Ovary (tissue), 10 donors: Measurements from ENCODE around the gene TRPC6. TPM values are rescaled to one million over a fixed set of nuclear protein-coding genes. Genes with fewer than 3 reads are reported as not detected.
A peak's percentile ranks its signal among the peaks of the same experiment; 100 is the strongest.

Source experiments
- DNase-seq, 5 donors: peaks; one replicate each; pipeline ENCODE4 v3.0.0-alpha.2; 2019 to 2020
- H3K27ac ChIP-seq, 2 donors: fragments of 200-600 bp; one replicate each; pipeline versions ENCODE4 v1.5.1 to v1.8.0; 2019 to 2022
- H3K27me3 ChIP-seq: fragments of 200-600 bp; one replicate; pipeline ENCODE4 v1.8.0; 2022
- H3K36me3 ChIP-seq: fragments of 200-600 bp; sonication (generic); one replicate; pipeline ENCODE4 v1.5.1; 2019
- H3K4me1 ChIP-seq: one replicate; pipeline ENCODE4 v1.8.1; 2013; ENCODE audit warnings: mild to moderate bottlenecking, moderate library complexity; ENCODE audit not compliant: insufficient read depth
- H3K4me3 ChIP-seq: fragments of 200-600 bp; sonication (generic); one replicate; pipeline ENCODE4 v1.5.1; 2017
- H3K9me3 ChIP-seq, 2 donors: fragments of 200-600 bp in 1 of 2; sonication (generic) in 1 of 2; one replicate each; pipeline versions ENCODE4 v1.5.1 to v1.8.1; 2013 to 2019; ENCODE audit warnings: mild to moderate bottlenecking in 1 of 2, moderate library complexity in 1 of 2
- CTCF ChIP-seq, 3 donors: fragments of 450-650 bp in 2 of 3; fragments of 200-600 bp in 1 of 3; IDR thresholded peaks; one replicate each; pipeline versions ENCODE4 v1.5.1 to v1.8.0; 2016 to 2022; ENCODE audit warnings: antibody characterized with exemption in 3 of 3, mild to moderate bottlenecking in 1 of 3
- EP300 ChIP-seq: sonication (generic); formaldehyde crosslinking; IDR thresholded peaks from one replicate; pipeline ENCODE4 v1.6.1; 2017; ENCODE audit warnings: antibody characterized with exemption
- POLR2A ChIP-seq: fragments of 450-650 bp; IDR thresholded peaks from one replicate; pipeline ENCODE4 v1.6.1; 2017; ENCODE audit warnings: antibody characterized with exemption, mild to moderate bottlenecking, moderate library complexity
- WGBS, 3 donors: extraction: QIAGEN DNeasy Blood & Tissue Kit in 1 of 3; methylation state at CpG; one replicate each; pipeline versions ENCODE4 v1.1.5 to v1.1.7; 2013 to 2017; 5-methylcytosine and 5-hydroxymethylcytosine counted together
- intact Hi-C, 4 donors: fragments of 100-400 bp; cut with DNase I; formaldehyde crosslinking; loops; one replicate each; pipeline versions ENCODE4 v1.11.0 to v1.15.1; 2022 to 2023
- long read RNA-seq, 3 donors: library from polyadenylated mRNA in 2 of 3; unstranded in 2 of 3; transcript quantifications; one replicate each; pipeline ENCODE4 v2.0.0 and lab custom pipeline, GENCODE V29; 2021 to 2026
- polyA plus RNA-seq, 2 donors: library from polyadenylated mRNA; stranded (reverse); fragments of 200-250 nt in 1 of 2; fragments of 350-450 nt in 1 of 2; fragmentation: Illumina TruSeq in 1 of 2; extraction: RNeasy Lipid Tissue Mini Kit (QIAGEN cat#74804) in 1 of 2; gene quantifications; one replicate each; pipeline ENCODE4 v1.2.3, GENCODE V29; 2013 to 2014
- total RNA-seq, 7 donors: library from RNA; depleted of rRNA in 2 of 7; stranded (reverse); fragments of >200 nt in 2 of 7; fragmentation: NEBNext Ultra II Directional in 3 of 7; extraction: Animal tissue kit (Norgen Biotek cat#: 25700) in 3 of 7; gene quantifications; one replicate each; pipeline versions ENCODE4 v1.1.0 to v1.2.4, GENCODE V29; 2016 to 2023
- donor health status: DM: no; HTN: no; CAD: no; lungs with moderate emphysema.
- donor health status: DM: no; HTN: no; CAD: no.
- donor health status: Bipolar disorder and iron deficiency.
- donor health status: DM: yes; HTN: yes; CAD: no.
- donor health status: DM: no; HTN: no; CAD: no.
- donor health status: DM: yes; HTN: yes; CAD: no.

TRPC6 gene
- 10 to 100 TPM in 1 of 7 donors, 1 to 10 TPM in 4, under 1 TPM in 2; 0.71 to 10.3 (median 2.0) TPM for total RNA-seq
- 1 to 10 TPM; 3.2 to 4.7 TPM for polyA plus RNA-seq
- long read RNA-seq, donor 1: 0 reads
- long read RNA-seq, donor 2, full-length matches to known transcripts: 1 of 1 reads
- long read RNA-seq, donor 2, partial matches to known transcripts: 0 of 1 reads
- long read RNA-seq, donor 2, other reads (novel, unspliced or antisense): 0 of 1 reads
- long read RNA-seq, donor 3, full-length matches to known transcripts: 2 of 4 reads
- long read RNA-seq, donor 3, partial matches to known transcripts: 0 of 4 reads
- long read RNA-seq, donor 3, other reads (novel, unspliced or antisense): 2 of 4 reads

GRCh38 chr11:101583251-101584128 lies at the start of gene TRPC6:
Gene TRPC6, minus strand, starts transcription at chr11:101584007. Its CDS starts 504 bp downstream, at chr11:101583503.
- TF ChIP-seq EP300 (no peak), CTCF (IDR thresholded peaks at IDR 0.05) (no peak), POLR2A (no peak)
- H3K4me1 ChIP-seq: no peaks in the 10 kb centered on the region
- no peaks in the 10 kb centered on the region for H3K27me3 ChIP-seq
- peak within 1 kb of the TSS; percentile 41 for H3K4me3 ChIP-seq
- no peaks in the 10 kb centered on the region for H3K9me3 ChIP-seq
- WGBS, 3 donors: 0 to 1% (median 1%) methylated on average over 43 to 74 of the region's 74 CpGs
- H3K27ac ChIP-seq: peak within 1 kb of the TSS; percentile 26 to 54
- H3K36me3 ChIP-seq: no peaks in the 10 kb centered on the region
- peak; percentile 11 to 62 (median 45) for DNase-seq
- intact Hi-C loops: no loop called here

DNA sequence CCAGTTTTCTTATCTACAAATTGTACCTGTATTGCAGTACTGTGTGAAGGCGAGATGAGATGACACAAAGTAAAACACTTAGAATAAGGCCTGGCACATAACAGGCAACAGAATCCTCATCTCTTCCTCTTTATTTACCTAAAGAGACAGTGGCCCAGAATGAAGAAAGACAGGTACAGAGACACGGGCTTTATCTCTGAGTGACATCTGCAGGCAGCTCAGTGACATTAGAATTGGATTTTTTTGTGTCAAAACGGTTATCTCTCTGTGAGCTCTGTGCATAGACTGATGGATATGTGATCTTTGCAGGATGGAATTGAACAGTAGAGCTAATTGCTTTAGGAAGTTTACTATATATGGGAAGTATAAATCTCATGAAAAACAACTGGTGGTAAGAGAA lies 36.2 kb upstream of the TRPC6 start:
- TF ChIP-seq CTCF (IDR thresholded peaks at IDR 0.05) (no peak), EP300 (no peak), POLR2A (no peak)
- intact Hi-C loops: no loop called here
- Histone ChIP-seq H3K27me3 (no peaks in the 10 kb centered on the region), H3K36me3 (no peaks in the 10 kb centered on the region), H3K27ac (no peak overlapping the region), H3K4me1 (no peaks in the 10 kb centered on the region), H3K9me3 (no peaks in the 10 kb centered on the region), H3K4me3 (no peak overlapping the region)
- DNase-seq: no peak
- WGBS, 3 donors: 48 to 66% (median 49%) methylated on average over 3 of the region's 3 CpGs

GRCh38 chr11:101618709-101619108 lies 34.9 kb upstream of the TRPC6 start:
- TF ChIP-seq POLR2A (no peak), CTCF (IDR thresholded peaks at IDR 0.05) (no peak), EP300 (no peak)
- no peaks in the 10 kb centered on the region for H3K36me3 ChIP-seq
- no peaks in the 10 kb centered on the region for H3K9me3 ChIP-seq
- no peaks in the 10 kb centered on the region for H3K27me3 ChIP-seq
- no peak for DNase-seq
- intact Hi-C loops: no loop called here
- no peak overlapping the region for H3K27ac ChIP-seq
- no peaks in the 10 kb centered on the region for H3K4me1 ChIP-seq
- H3K4me3 ChIP-seq: no peak overlapping the region
- WGBS, 3 donors: 82 to 91% (median 88%) methylated on average over 2 of the region's 2 CpGs

DNA sequence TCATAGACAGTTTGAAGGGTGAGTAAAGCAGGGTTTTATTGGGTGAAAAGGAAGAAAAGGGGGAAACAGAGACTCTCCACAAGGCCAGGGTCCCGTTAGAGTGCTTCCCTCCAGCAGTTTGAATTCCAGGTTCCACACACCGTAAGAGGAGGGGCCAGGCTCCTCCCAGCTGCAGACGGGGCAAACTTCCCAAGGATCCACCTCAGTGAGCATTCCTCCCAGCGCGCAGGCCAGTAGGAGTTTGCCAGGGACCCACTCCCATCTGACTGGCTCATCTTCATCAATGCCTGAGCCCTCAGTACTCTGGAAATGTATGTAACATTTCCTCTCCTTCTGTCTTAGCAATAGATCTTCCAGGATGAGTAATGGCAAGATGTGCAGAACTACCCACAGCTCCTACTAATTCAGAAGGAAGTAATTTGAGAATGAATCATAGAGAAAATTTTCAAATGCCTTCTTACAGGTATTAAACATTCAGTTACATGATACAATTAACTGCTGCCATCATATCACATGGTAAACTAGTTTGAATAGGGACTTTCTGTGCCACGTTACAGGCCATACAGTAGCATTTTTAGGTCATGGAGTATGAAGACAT lies 34.0 kb upstream of the TRPC6 start:
- Histone ChIP-seq H3K36me3 (no peaks in the 10 kb centered on the region), H3K27ac (no peak overlapping the region), H3K4me3 (no peak overlapping the region), H3K27me3 (no peaks in the 10 kb centered on the region), H3K4me1 (no peaks in the 10 kb centered on the region), H3K9me3 (no peaks in the 10 kb centered on the region)
- TF ChIP-seq EP300 (no peak), CTCF (IDR thresholded peaks at IDR 0.05) (no peak), POLR2A (no peak)
- intact Hi-C loops: no loop called here
- DNase-seq: no peak
- 50 to 64% (median 58%) methylated on average over 6 of the region's 6 CpGs for WGBS, 3 donors
